Ectodermal cell (in vitro differentiated cells): ENCODE measurements around the gene ZBTB37.
"Not testable (repeated sequence)": the region's sequence is repeated elsewhere in the genome, so short reads cannot be mapped to it uniquely, and the experiment has no call there.

Source experiments
- H3K27ac ChIP-seq: 2 replicates; pipeline ENCODE4 v1.7.0; 2013; ENCODE audit warnings: mild to moderate bottlenecking, low read depth, low read length; ENCODE audit not compliant: insufficient read depth, poor library complexity, severe bottlenecking
- H3K27me3 ChIP-seq: 2 replicates; pipeline ENCODE4 v1.7.0; 2013; ENCODE audit warnings: mild to moderate bottlenecking, low read length; ENCODE audit not compliant: insufficient read depth, control insufficient read depth, poor library complexity, severe bottlenecking
- H3K36me3 ChIP-seq: one replicate; pipeline ENCODE4 v1.7.0; 2013; ENCODE audit warnings: low read length; ENCODE audit not compliant: control insufficient read depth, insufficient read depth
- H3K4me1 ChIP-seq: one replicate; pipeline ENCODE4 v1.7.0; 2013; ENCODE audit warnings: low read length; ENCODE audit not compliant: control insufficient read depth, insufficient read depth
- H3K4me3 ChIP-seq: 2 replicates; pipeline ENCODE4 v1.7.0; 2013; ENCODE audit warnings: low read depth, low read length, control low read depth; ENCODE audit not compliant: insufficient read depth
- H3K9me3 ChIP-seq: 2 replicates; pipeline ENCODE4 v1.7.0; 2013; ENCODE audit warnings: mild to moderate bottlenecking, low read length, moderate library complexity; ENCODE audit not compliant: control insufficient read depth
- WGBS, 2 experiments: methylation state at CpG; one replicate each; pipeline ENCODE4 v1.1.7; 2013; ENCODE audit warnings: missing lambda C conversion rate in 2 of 2; 5-methylcytosine and 5-hydroxymethylcytosine counted together

The ZBTB37 gene

DNA sequence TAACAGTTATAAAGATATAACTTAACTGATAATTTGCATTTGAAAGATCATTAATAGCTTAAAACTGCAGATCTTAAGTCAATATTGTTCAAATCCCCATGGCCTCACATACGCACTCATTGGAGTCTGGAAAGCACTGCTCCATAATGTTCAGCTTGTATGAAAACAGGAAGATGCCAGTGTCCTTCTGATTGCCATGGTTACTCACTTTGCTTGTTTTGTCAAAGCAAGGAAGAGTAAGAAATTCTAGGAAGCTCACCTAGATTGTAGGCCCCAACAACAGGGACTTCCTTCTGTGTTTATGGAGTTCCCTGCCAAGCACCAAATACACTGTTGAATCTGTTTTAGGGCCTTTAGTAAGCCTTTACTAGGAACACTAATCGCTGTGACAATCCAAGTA, 11.3 kb upstream of the ZBTB37 start:
- H3K4me3 ChIP-seq: no peak overlapping the region
- peaks cover 24% of the 10 kb centered on the region for H3K36me3 ChIP-seq
- WGBS, 2 experiments: 97 to 100% methylated on average over 2 of the region's 2 CpGs
- H3K27ac ChIP-seq: no peak overlapping the region
- no peaks in the 10 kb centered on the region for H3K4me1 ChIP-seq
- no peaks in the 10 kb centered on the region for H3K9me3 ChIP-seq
- H3K27me3 ChIP-seq: no peaks in the 10 kb centered on the region

DNA sequence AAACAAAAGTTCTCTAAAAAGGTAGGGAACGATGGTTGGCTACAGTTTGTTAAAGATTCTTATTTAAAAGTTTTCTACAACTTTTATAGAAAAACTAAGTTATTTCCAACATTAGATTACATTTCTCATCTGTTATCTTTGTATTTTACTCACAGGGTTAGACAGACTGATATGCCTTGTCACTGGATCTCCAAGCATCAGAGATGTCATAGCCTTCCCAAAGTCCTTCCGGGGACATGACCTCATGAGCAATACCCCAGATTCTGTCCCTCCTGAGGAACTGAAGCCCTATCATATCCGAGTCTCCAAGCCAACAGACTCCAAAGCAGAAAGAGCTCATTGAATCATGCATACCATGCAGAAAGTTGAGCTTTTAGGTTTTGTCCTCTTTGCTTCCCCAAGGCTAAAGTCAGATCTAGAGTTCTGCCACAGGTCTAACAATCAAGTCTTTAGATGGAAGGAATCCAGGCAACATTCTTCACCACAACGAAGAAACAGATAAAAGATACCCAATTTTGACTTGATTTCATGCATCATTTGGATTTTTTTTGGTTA, 10.7 kb upstream of the ZBTB37 start:
- no peak overlapping the region for H3K4me3 ChIP-seq
- no peaks in the 10 kb centered on the region for H3K4me1 ChIP-seq
- peaks cover 24% of the 10 kb centered on the region for H3K36me3 ChIP-seq
- no peak overlapping the region for H3K27ac ChIP-seq
- 89 to 98% methylated on average over 3 to 4 of the region's 4 CpGs for WGBS, 2 experiments
- H3K9me3 ChIP-seq: no peaks in the 10 kb centered on the region
- no peaks in the 10 kb centered on the region for H3K27me3 ChIP-seq

DNA sequence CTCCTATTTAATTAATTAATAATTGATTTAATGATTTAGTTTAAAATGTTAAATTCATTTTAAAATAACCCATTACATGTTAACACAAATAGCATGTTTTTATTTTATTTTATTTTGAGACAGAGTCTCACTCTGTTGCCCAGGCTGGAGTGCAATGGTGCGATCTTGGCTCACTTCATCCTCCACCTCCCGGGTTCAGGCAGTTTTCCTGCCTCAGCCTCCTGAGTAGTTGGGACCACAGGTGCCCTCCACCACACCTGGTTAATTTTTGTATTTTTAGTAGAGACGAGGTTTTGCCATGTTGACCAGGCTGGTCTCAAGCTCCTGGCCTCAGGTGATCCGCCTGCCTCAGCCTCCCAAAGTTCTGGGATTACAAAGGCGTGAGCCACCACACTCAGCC, 8.6 kb upstream of the ZBTB37 start:
- 93 to 96% methylated on average over 4 to 5 of the region's 5 CpGs for WGBS, 2 experiments
- peaks cover 35% of the 10 kb centered on the region for H3K36me3 ChIP-seq

DNA sequence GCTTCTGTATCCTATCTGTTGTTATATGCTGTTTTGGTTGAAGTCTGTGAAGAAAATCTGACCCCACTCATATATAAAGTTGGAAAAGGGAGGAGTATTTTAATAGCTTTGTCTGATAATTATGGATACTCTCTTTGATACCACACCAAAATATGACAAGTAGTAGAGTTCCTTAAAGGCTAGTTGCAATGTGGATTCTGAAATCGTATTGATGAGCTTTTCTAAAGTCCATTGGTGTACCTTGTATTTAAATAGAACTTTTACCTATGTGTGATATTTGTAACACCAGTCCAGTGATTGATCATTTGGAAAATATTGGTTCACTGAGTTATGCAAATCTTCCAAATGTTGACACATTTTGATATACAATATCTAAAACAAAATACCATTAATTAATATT, 8.1 kb upstream of the ZBTB37 start:
- no peak overlapping the region for H3K4me3 ChIP-seq
- no peak overlapping the region for H3K27ac ChIP-seq
- WGBS, 2 experiments: 100% methylated on average over 1 of the region's 1 CpG
- peaks cover 40% of the 10 kb centered on the region for H3K36me3 ChIP-seq
- H3K27me3 ChIP-seq: no peaks in the 10 kb centered on the region
- H3K4me1 ChIP-seq: peaks cover 5% of the 10 kb centered on the region
- H3K9me3 ChIP-seq: no peaks in the 10 kb centered on the region

More for the DNA sequence above, 8.6 kb upstream of the ZBTB37 start:
- not testable (repeated sequence) for H3K27ac ChIP-seq, H3K27me3 ChIP-seq, H3K4me1 ChIP-seq, H3K4me3 ChIP-seq, H3K9me3 ChIP-seq

DNA sequence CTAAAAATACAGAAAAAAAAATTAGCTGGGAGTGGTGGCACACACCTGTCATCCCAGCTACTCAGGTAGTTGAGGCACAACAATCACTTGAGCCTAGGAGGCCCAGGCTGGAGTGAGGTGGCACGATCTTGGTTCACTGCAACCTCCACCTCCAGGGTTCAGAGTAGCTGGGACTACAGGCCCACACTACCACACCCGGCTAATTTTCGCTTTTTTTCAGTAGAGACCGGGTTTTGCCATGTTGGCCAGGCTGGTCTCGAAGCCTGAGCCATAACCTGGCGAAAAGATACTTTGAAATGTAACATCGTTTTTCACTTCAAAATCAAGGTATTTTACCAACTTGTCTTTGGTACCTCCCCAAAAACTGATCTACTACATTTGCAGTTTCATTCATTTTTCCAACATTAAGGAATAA, 6.4 kb upstream of the ZBTB37 start:
- 92 to 94% methylated on average over 7 of the region's 7 CpGs for WGBS, 2 experiments
- H3K27me3 ChIP-seq: no peaks in the 10 kb centered on the region
- H3K4me3 ChIP-seq: no peak overlapping the region
- H3K9me3 ChIP-seq: no peaks in the 10 kb centered on the region
- peaks cover 12% of the 10 kb centered on the region for H3K4me1 ChIP-seq
- H3K36me3 ChIP-seq: peaks cover 42% of the 10 kb centered on the region
- no peak overlapping the region for H3K27ac ChIP-seq

DNA sequence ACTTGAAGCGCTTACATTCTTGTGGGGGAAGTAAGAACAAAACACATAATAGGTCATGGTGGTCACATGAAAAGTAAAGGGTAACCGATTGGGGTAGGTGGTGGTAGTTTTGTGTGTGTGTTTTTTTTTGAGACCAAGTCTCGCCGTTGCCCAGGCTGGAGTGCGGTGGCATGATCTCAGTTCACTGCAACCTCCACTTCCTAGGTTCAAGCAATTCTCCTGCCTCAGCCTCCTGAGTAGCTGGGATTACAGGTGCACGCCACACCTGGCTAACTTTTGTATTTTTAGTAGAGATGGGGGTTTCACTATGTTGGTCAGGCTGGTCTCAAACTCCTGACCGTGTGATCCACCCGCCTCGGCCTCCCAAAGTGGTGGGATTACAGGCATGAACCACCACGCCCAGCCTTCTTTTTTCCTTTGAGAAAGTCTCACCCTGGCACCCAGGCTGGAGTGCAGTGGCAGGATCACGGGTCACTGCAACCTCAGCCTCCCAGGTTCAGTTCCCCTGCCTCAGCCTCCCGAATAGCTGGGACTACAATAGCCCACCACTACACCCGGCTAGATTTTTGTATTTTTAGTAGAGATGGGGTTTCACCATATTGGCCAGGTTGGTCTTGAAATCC, 5.9 kb upstream of the ZBTB37 start:
- H3K9me3 ChIP-seq, H3K27me3 ChIP-seq, H3K4me3 ChIP-seq: not testable (repeated sequence)
- peaks cover 42% of the 10 kb centered on the region for H3K36me3 ChIP-seq
- H3K27ac ChIP-seq: peak overlapping the region; percentile 28
- H3K4me1 ChIP-seq: peaks cover 12% of the 10 kb centered on the region
- 64 to 79% methylated on average over 13 of the region's 13 CpGs for WGBS, 2 experiments

DNA sequence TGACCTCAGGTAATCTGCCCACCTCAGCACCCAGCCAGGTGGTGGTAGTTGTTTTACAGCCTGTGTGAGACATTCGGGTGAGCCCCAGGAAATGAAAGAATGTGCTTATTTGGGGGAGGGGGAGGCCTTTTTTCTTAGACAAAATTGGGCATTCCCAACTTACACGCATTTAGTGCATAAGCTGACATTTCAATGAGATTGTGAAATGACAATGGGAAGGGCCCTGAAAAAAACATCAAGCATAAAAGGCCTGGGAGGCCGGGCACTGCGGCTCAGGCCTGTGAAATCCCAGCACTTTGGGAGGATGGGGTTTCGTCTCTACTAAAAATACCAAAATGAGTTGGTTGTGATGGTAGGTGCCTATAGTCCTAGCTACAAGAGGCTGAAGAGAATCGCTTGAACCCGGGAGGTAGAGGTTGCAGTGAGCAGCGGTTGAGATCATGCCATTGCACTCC, 5.4 kb upstream of the ZBTB37 start:
- no peaks in the 10 kb centered on the region for H3K9me3 ChIP-seq
- H3K27me3 ChIP-seq: no peaks in the 10 kb centered on the region
- H3K36me3 ChIP-seq: peaks cover 42% of the 10 kb centered on the region
- no peak overlapping the region for H3K4me3 ChIP-seq
- peak overlapping the region; percentile 28 for H3K27ac ChIP-seq
- peaks cover 12% of the 10 kb centered on the region for H3K4me1 ChIP-seq
- WGBS, 2 experiments: 74 to 82% methylated on average over 8 of the region's 8 CpGs

DNA sequence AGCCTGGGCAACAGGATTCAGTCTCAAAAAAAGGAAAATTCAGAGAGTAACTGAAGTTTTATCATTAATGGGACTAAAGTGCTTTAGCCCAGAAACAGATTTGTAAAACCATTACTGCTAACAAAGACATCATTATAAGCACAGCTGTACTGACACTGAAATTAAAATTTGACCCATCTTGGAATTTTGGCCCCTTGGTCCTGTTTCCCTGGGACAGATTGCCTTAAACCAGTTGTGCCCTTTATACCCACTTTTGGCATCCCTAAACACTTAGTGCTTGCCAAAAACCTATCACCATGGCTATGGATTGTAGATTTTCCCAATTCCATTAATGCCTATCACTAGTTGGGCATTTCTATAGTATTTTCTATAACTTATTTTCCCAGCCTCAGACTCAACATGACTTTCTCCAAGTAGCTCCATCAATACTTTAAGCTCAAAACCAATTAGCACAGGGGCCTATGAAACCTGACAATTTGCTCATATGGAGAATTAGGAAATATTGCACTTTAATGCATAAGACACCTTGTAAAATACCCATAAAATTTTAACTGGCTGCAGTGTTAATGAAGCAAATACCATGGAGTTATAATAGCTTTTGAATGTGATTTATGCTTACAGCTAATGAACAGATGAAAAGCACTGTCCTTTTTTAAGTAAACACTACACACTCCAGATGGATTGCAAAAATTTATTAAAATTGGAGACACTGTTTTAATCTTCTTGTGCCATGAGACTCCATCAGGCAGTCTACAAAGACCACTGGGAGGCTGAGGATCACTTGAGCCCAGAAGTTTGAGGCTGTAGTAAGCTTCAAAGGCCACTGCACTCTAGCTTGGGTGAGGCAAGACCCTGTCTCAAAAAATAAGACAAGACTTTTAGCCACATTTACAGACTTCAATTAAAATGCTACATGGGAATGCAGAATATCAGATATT, 4.7 kb upstream of the ZBTB37 start:
- Histone ChIP-seq H3K4me3 (no peak overlapping the region), H3K27me3 (no peaks in the 10 kb centered on the region), H3K9me3 (no peaks in the 10 kb centered on the region), H3K4me1 (peaks cover 12% of the 10 kb centered on the region), H3K27ac (peak overlapping the region; percentile 28), H3K36me3 (peaks cover 35% of the 10 kb centered on the region)

DNA sequence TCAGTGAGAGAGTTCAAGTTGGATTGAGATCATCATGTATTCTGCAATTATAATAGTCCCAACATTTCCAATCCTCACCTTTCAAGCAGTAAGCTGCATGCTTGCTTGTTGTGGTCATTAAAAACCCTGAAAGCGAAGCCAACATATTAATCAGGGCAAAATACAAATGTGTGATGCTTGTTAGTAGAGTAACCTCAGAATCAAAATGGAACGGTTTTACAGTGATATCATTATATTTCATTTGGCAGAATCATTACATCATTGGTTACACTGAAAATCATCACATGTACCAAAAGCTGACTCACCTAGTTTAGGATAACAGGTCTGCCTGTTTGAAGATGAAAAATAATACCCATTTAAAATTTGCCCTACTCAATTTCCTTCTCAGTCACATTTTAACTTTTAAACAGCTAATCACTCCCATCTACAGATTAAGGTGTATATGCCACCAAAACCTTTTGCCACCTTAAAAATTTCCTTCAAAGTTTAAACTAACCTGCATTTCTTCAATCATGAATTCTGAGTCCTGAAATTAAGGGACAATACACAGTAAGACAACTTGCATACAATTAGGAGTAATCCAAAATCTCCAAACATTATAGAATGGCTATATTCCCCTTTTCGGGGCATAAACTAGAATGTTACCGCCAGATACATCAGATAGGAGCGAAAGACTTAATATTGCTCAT, 3.9 kb upstream of the ZBTB37 start:
- Histone ChIP-seq H3K27ac (no peak overlapping the region), H3K4me3 (peak overlapping the region; percentile 14), H3K4me1 (peaks cover 12% of the 10 kb centered on the region), H3K36me3 (peaks cover 32% of the 10 kb centered on the region), H3K9me3 (no peaks in the 10 kb centered on the region), H3K27me3 (no peaks in the 10 kb centered on the region)
- WGBS, 2 experiments: 94 to 96% methylated on average over 5 of the region's 5 CpGs
